Hepatocyte (in vitro differentiated cells): ENCODE measurements around the gene CAPZB. TPM values are rescaled to one million over a fixed set of nuclear protein-coding genes. Genes with fewer than 3 reads are reported as not detected.
A peak's percentile ranks its signal among the peaks of the same experiment; 100 is the strongest.

Source experiments
- DNase-seq: peaks from one replicate; pipeline ENCODE4 v3.0.0-alpha.2; 2016; ENCODE audit warnings: low spot score
- H2AFZ ChIP-seq: fragments of 200-600 bp; sonication (generic); 2 replicates; pipeline ENCODE4 v1.6.0; 2016; ENCODE audit warnings: antibody characterized with exemption, mild to moderate bottlenecking
- H3K27ac ChIP-seq: fragments of 200-600 bp; sonication (generic); 2 replicates; pipeline ENCODE4 v1.5.1; 2016; ENCODE audit warnings: mild to moderate bottlenecking
- H3K27me3 ChIP-seq: fragments of 200-600 bp; sonication (generic); 2 replicates; pipeline ENCODE4 v1.6.1; 2016
- H3K36me3 ChIP-seq: fragments of 200-600 bp; sonication (generic); replicated peaks from 2 replicates; pipeline ENCODE4 v1.5.1; 2016; ENCODE audit warnings: low read depth; ENCODE audit not compliant: insufficient read depth
- H3K4me1 ChIP-seq: fragments of 200-600 bp; sonication (generic); 2 replicates; pipeline ENCODE4 v1.5.1; 2016; ENCODE audit warnings: mild to moderate bottlenecking, moderate library complexity; ENCODE audit not compliant: insufficient read depth
- H3K4me2 ChIP-seq: fragments of 200-600 bp; sonication (generic); 2 replicates; pipeline ENCODE4 v1.6.0; 2016
- H3K4me3 ChIP-seq: fragments of 200-600 bp; sonication (generic); 2 replicates; pipeline ENCODE4 v1.5.1; 2016; ENCODE audit warnings: mild to moderate bottlenecking
- H3K79me2 ChIP-seq: fragments of 200-600 bp; sonication (generic); 2 replicates; pipeline ENCODE4 v1.6.0; 2017; ENCODE audit warnings: mild to moderate bottlenecking
- H3K9me2 ChIP-seq: fragments of 200-600 bp; sonication (generic); replicated peaks from 2 replicates; pipeline ENCODE4 v1.6.0; 2017; ENCODE audit warnings: mild to moderate bottlenecking; ENCODE audit not compliant: insufficient read depth
- H3K9me3 ChIP-seq: fragments of 200-600 bp; sonication (generic); 2 replicates; pipeline ENCODE4 v1.5.1; 2016; ENCODE audit warnings: low read depth, mild to moderate bottlenecking
- H4K20me1 ChIP-seq: fragments of 200-600 bp; sonication (generic); 2 replicates; pipeline ENCODE4 v1.6.0; 2016; ENCODE audit warnings: mild to moderate bottlenecking; ENCODE audit not compliant: insufficient read depth, poor library complexity, severe bottlenecking
- EZH2 ChIP-seq: fragments of 200-600 bp; sonication (generic); IDR thresholded peaks from 2 replicates; pipeline ENCODE4 v1.6.1; 2016; ENCODE audit warnings: antibody characterized with exemption, mild to moderate bottlenecking, borderline replicate concordance
- EZH2phosphoT487 ChIP-seq: fragments of 200-600 bp; sonication (generic); IDR thresholded peaks from one replicate; pipeline ENCODE4 v1.6.1; 2018; ENCODE audit warnings: antibody characterized with exemption, mild to moderate bottlenecking, low read depth, moderate library complexity; ENCODE audit not compliant: unreplicated experiment, severe bottlenecking
- WGBS: methylation state at CpG from one replicate; pipeline ENCODE4 v1.1.6; 2016; ENCODE audit warnings: low lambda C conversion rate; ENCODE audit errors: missing lambda C conversion rate; 5-methylcytosine and 5-hydroxymethylcytosine counted together
- polyA plus RNA-seq: library from polyadenylated mRNA; unstranded; fragments of >200 nt; fragmentation: Nextera tagmentation; extraction: Ambion mirVana; gene quantifications from 2 replicates; pipeline ENCODE4 v1.2.1, GENCODE V29; 2016
- total RNA-seq: library from RNA; depleted of rRNA; stranded (reverse); fragments of >200 nt; gene quantifications from 2 replicates; pipeline ENCODE4 v1.2.3, GENCODE V29; 2014
- TF ChIP-seq, protein P1 (sequence below): fragments of 200-600 bp; sonication (generic); IDR thresholded peaks from 2 replicates; pipeline ENCODE4 v1.5.1; 2016; ENCODE audit warnings: antibody characterized with exemption, mild to moderate bottlenecking; ENCODE audit not compliant: poor library complexity

CAPZB gene
- total and polyA plus RNA-seq, 2 experiments from 2014 or later = 139 to 261 TPM

- H3K27ac ChIP-seq = no peak overlapping the region
- peaks cover 56% of the 10 kb centered on the region for H3K4me1 ChIP-seq
- H3K9me3 ChIP-seq = no peaks in the 10 kb centered on the region
- TF ChIP-seq EZH2 (no peak), EZH2phosphoT487 (no peak)
- TF ChIP-seq, protein P1, sequence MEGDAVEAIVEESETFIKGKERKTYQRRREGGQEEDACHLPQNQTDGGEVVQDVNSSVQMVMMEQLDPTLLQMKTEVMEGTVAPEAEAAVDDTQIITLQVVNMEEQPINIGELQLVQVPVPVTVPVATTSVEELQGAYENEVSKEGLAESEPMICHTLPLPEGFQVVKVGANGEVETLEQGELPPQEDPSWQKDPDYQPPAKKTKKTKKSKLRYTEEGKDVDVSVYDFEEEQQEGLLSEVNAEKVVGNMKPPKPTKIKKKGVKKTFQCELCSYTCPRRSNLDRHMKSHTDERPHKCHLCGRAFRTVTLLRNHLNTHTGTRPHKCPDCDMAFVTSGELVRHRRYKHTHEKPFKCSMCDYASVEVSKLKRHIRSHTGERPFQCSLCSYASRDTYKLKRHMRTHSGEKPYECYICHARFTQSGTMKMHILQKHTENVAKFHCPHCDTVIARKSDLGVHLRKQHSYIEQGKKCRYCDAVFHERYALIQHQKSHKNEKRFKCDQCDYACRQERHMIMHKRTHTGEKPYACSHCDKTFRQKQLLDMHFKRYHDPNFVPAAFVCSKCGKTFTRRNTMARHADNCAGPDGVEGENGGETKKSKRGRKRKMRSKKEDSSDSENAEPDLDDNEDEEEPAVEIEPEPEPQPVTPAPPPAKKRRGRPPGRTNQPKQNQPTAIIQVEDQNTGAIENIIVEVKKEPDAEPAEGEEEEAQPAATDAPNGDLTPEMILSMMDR = no peak
- H3K9me2 ChIP-seq = no peaks in the 10 kb centered on the region
- H3K4me3 ChIP-seq = no peak overlapping the region
- 91% methylated on average over 11 of the region's 11 CpGs for WGBS
- H4K20me1 ChIP-seq = peaks cover 40% of the 10 kb centered on the region
- H3K36me3 ChIP-seq = no peaks in the 10 kb centered on the region
- DNase-seq = no peak
- no peak overlapping the region for H2AFZ ChIP-seq
- peaks cover 87% of the 10 kb centered on the region for H3K79me2 ChIP-seq
- H3K4me2 ChIP-seq = no peak overlapping the region
- H3K27me3 ChIP-seq = no peaks in the 10 kb centered on the region
Observed at GRCh38 chr1:19441048-19441780, 44.1 kb downstream of the CAPZB start.

DNA sequence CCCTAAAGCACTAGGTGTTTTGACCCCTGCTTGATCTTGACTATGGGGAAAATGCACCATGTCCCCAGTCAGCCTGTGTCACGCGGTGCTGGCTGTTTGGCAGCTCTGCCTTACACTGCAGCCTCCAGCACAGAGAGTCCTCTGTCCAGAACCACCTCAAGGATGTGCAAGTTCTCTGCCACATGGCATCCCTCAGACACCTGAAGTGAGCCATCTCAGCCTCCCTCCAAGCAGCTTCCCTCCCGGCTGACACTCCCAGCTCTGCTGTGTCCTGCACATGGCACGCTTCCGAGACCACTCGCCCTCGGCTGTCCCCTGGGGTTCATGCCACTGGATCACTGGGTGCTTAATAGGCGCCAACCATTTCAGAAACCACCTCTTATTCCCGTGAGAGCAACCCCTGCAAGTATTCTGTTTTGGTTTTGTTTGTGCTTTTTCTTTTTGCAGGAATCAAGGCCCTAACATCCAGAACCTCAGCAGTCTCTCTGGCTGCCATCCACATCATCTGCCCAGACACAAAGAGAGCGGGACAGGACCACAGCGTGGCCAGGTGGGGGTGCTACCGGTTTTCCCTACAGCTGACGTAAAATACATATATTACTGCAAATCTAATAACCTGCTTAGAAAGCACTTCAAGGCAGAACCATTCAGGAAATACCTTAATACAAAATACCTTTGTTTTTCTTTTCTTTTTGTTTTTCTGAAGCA is 45.7 kb downstream of the CAPZB start:
- Histone ChIP-seq H3K4me3 (no peak overlapping the region), H3K27ac (no peak overlapping the region), H3K4me1 (peaks cover 63% of the 10 kb centered on the region), H3K79me2 (peaks cover 89% of the 10 kb centered on the region), H3K27me3 (no peaks in the 10 kb centered on the region), H2AFZ (no peak overlapping the region), H3K9me3 (no peaks in the 10 kb centered on the region), H3K4me2 (no peak overlapping the region), H3K9me2 (no peaks in the 10 kb centered on the region), H3K36me3 (no peaks in the 10 kb centered on the region), H4K20me1 (peaks cover 37% of the 10 kb centered on the region)
- no peak for DNase-seq
- WGBS = 90% methylated on average over 13 of the region's 13 CpGs
- TF ChIP-seq, protein P1 = peak; percentile 31
- TF ChIP-seq EZH2phosphoT487 = no peak
- no peak for TF ChIP-seq EZH2

DNA sequence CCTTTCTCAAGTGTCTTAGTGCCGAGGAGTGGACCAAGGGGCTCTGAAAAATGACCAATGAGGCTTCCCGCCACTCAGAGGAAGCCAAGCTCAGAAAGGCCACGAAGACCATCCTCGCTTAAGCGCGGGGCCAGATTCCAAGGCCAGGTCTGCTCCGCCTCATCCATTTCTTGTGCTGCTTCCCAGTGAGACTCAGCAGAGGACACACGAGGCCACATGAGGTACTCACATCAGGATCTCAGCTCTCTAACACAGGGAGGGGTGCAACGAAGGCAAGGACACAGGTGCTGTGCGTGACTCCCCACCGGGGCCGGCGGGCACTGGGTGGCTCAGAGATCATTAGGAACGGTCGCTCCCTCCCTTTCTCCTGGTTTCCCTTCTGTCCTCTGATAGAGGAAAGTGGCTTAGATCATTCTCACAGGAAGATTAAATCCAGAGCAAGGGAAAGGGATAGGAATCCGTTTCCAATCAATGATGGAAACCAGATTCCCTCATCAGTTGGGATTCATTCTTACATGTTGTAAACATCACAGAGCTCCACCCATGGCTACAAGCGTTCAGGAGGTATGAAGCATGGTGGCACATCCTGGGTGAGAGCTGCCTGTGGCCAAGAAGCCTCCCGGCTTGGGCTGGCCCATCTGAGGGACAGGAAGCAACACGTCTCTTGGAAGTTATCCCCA is 46.7 kb downstream of the CAPZB start:
- Histone ChIP-seq H4K20me1 (peaks cover 40% of the 10 kb centered on the region), H3K36me3 (no peaks in the 10 kb centered on the region), H3K27me3 (no peaks in the 10 kb centered on the region), H3K4me2 (peak overlapping the region; percentile 16), H3K9me2 (no peaks in the 10 kb centered on the region), H3K9me3 (no peaks in the 10 kb centered on the region), H3K79me2 (peaks cover 89% of the 10 kb centered on the region), H3K27ac (peak overlapping the region; percentile 65), H3K4me3 (no peak overlapping the region), H3K4me1 (peaks cover 66% of the 10 kb centered on the region), H2AFZ (no peak overlapping the region)
- TF ChIP-seq, protein P1 = no peak
- TF ChIP-seq EZH2phosphoT487 = no peak
- no peak for TF ChIP-seq EZH2
- no peak for DNase-seq
- 74% methylated on average over 18 of the region's 19 CpGs for WGBS
